ENCODE results near the gene CFAP210. TPM values are rescaled to one million over a fixed set of nuclear protein-coding genes. Genes with fewer than 3 reads are reported as not detected.

The CFAP210 gene
- total and polyA plus RNA-seq, 9 of the 15 experiments (the other 6 are each of a cell fraction or from before 2014, with no cell fraction given) = 0.75 to 3.6 (median 1.3) TPM

DNA sequence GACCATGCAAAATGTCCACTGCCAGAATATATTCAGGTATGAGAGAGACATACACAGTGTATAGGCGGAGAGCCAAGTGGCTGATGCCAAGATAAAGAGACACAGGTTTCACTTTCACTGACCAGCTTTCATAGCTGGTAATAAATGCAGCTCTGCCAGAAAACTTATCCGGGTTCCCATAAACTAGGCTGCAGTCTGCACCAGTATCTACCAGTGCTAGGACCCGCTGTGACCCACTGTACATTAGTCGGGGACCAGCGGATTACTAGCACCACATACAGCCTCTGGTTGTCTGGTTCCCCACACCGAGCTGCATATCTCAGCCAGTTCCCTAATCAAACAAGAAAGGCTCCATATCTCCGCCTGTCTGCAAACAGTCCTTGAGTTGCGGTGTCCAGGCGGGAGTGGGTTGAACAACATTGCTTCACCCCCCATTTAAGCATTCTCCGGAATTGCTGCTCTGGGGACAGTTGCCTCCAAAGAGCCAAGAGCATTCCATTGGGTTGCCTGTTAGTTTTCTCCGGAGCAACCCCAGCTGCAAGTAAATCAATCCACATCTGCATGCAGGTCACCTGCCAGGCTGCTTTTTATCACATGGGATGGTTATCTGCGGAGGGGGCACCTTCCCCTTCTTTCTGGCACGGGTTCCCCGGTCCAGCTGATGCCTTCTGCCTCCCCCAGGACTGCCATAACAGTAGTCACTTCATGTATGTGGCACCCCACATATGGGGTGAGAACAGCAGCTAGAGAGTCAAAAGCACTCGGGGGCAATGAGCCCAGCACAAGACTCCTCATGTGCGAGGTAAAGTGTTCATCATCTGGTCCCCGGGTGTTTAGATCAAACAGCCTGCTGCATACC, 21.4 kb upstream of the CFAP210 start (continued):
- TF ChIP-seq, protein P1, sequence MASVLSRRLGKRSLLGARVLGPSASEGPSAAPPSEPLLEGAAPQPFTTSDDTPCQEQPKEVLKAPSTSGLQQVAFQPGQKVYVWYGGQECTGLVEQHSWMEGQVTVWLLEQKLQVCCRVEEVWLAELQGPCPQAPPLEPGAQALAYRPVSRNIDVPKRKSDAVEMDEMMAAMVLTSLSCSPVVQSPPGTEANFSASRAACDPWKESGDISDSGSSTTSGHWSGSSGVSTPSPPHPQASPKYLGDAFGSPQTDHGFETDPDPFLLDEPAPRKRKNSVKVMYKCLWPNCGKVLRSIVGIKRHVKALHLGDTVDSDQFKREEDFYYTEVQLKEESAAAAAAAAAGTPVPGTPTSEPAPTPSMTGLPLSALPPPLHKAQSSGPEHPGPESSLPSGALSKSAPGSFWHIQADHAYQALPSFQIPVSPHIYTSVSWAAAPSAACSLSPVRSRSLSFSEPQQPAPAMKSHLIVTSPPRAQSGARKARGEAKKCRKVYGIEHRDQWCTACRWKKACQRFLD (CRISPR knock-in tag; IDR thresholded peaks at IDR 0.05) = 0 out of 2 replicates have a peak, but pooled peaks have one; percentile 78
- TF ChIP-seq CREB1 (IDR thresholded peaks at IDR 0.05) (no peak), CREB1 (CRISPR knock-in tag; IDR thresholded peaks at IDR 0.05) (0 out of 2 replicates have a peak, but pooled peaks have one; percentile 29), NFRKB (IDR thresholded peaks at IDR 0.05; ENCODE audit: low read depth) (no peak), BRCA1 (IDR thresholded peaks at IDR 0.05) (no peak), BRCA1 (CRISPR knock-in tag; IDR thresholded peaks at IDR 0.05) (no peak), TAL1 (IDR thresholded peaks at IDR 0.05) (peak; percentile 57), NCOR1 (IDR thresholded peaks at IDR 0.05) (peak; percentile 54; the same call in 1 of the 2 replicates), NRF1 (conservative IDR thresholded peaks at IDR 0.05 in 1 of 2, IDR thresholded peaks at IDR 0.05 in 1 of 2) (peak in 1 of 2 experiments; percentile 4; a peak in 1 of 4 replicates), HOXB6 (CRISPR knock-in tag; IDR thresholded peaks at IDR 0.05; ENCODE audit: borderline replicate concordance) (no peak), ZBTB17 (CRISPR knock-in tag; IDR thresholded peaks at IDR 0.05) (0 out of 2 replicates have a peak, but pooled peaks have one; percentile 22), HNRNPLL (IDR thresholded peaks at IDR 0.05; ENCODE audit: low read depth, low read length, poor library complexity, severe bottlenecking) (peak; percentile 69), MTA1 (IDR thresholded peaks at IDR 0.05; ENCODE audit: borderline replicate concordance) (no peak)
- TF ChIP-seq, protein P2, sequence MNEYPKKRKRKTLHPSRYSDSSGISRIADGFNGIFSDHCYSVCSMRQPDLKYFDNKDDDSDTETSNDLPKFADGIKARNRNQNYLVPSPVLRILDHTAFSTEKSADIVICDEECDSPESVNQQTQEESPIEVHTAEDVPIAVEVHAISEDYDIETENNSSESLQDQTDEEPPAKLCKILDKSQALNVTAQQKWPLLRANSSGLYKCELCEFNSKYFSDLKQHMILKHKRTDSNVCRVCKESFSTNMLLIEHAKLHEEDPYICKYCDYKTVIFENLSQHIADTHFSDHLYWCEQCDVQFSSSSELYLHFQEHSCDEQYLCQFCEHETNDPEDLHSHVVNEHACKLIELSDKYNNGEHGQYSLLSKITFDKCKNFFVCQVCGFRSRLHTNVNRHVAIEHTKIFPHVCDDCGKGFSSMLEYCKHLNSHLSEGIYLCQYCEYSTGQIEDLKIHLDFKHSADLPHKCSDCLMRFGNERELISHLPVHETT (CRISPR knock-in tag; conservative IDR thresholded peaks at IDR 0.05 in 1 of 2, IDR thresholded peaks at IDR 0.05 in 1 of 2) = peak in 1 of 2 experiments; percentile 41; a peak in 1 of 4 replicates
- TF ChIP-seq, protein P3, sequence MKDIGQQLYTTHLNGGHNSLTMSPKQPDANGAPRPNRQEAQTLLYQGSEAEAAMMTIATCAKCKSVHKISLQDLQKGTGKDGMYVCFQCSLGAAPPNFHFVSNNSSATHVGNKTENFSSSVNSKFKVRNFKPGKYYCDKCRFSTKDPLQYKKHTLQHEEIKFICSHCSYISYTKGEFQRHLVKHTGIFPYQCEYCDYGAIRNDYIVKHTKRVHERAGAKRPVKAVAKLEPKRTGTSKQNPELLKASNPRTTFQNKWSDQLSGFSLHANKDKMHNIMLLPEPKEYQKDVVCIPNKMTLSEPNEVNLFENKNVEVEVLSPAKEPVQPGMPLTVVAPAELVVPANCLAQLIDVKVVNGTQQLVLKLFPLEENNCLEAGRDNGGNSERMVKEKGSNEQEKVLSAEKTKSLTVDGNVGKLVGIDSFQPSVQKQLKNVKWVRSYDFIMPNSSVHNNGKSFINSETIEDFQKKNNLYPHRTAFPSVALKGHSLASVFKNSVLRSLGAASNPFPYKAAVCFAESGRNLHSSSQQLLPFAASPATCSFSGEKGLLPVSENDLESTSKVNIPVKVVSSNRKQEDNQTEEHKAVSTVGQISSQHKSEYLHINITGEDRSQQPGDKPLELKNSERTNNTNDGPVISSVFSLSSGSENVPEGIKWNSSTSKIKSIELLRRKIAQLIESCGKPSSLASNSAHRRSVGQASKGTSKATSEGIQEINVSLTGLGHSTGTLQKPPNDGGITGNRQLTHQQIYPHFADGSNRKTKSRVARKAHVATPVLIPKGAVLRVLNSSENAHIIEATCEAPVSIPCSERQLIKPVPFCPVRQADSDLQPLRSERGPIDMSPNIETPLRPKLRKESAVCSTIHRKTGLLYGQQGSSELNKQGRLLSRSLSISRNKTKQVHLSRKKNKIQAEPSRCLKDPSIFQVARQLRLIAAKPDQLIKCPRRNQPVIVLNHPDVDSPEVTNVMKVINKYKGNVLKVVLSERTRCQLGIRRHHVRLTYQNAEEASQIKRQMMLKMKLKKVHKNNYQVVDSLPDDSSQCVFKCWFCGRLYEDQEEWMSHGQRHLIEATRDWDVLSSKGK (CRISPR knock-in tag; IDR thresholded peaks at IDR 0.05) = no peak
- TF ChIP-seq, protein P4, sequence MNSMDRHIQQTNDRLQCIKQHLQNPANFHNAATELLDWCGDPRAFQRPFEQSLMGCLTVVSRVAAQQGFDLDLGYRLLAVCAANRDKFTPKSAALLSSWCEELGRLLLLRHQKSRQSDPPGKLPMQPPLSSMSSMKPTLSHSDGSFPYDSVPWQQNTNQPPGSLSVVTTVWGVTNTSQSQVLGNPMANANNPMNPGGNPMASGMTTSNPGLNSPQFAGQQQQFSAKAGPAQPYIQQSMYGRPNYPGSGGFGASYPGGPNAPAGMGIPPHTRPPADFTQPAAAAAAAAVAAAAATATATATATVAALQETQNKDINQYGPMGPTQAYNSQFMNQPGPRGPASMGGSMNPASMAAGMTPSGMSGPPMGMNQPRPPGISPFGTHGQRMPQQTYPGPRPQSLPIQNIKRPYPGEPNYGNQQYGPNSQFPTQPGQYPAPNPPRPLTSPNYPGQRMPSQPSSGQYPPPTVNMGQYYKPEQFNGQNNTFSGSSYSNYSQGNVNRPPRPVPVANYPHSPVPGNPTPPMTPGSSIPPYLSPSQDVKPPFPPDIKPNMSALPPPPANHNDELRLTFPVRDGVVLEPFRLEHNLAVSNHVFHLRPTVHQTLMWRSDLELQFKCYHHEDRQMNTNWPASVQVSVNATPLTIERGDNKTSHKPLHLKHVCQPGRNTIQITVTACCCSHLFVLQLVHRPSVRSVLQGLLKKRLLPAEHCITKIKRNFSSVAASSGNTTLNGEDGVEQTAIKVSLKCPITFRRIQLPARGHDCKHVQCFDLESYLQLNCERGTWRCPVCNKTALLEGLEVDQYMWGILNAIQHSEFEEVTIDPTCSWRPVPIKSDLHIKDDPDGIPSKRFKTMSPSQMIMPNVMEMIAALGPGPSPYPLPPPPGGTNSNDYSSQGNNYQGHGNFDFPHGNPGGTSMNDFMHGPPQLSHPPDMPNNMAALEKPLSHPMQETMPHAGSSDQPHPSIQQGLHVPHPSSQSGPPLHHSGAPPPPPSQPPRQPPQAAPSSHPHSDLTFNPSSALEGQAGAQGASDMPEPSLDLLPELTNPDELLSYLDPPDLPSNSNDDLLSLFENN (IDR thresholded peaks at IDR 0.05; ENCODE audit: low read depth in 2 of 2, low read length in 2 of 2) = 0 out of 4 replicates have a peak, but pooled peaks of 1 of the 2 experiments have one; percentile 11
